ENCODE measurements around the gene RPRD1B.
"Not testable (repeated sequence)": the region's sequence is repeated elsewhere in the genome, so short reads cannot be mapped to it uniquely, and the experiment has no call there.

RPRD1B gene

GRCh38 chr20:38076548-38076947 is 43.0 kb downstream of the RPRD1B start:
- no peak for DNase-seq

GRCh38 chr20:38078084-38078483 is 44.5 kb downstream of the RPRD1B start:
- DNase-seq = no peak

- DNase-seq = no peak
These were observed 45.8 kb downstream of the RPRD1B start for GRCh38 chr20:38079353-38079752.

GRCh38 chr20:38081575-38081974 is 48.0 kb downstream of the RPRD1B start:
- no peak for DNase-seq

- no peak for DNase-seq
These were observed 49.3 kb downstream of the RPRD1B start for GRCh38 chr20:38082894-38083293.

GRCh38 chr20:38083338-38084048 is 49.9 kb downstream of the RPRD1B start:
- no peak for DNase-seq

GRCh38 chr20:38084425-38084951 is 50.9 kb downstream of the RPRD1B start:
- no peak for DNase-seq

GRCh38 chr20:38085026-38085425 is 51.5 kb downstream of the RPRD1B start:
- DNase-seq = no peak

- no peak for DNase-seq
These were observed 56.0 kb downstream of the RPRD1B start for GRCh38 chr20:38089500-38089899.

GRCh38 chr20:38090061-38090460 is 56.5 kb downstream of the RPRD1B start:
- no peak for DNase-seq

GRCh38 chr20:38091441-38092216 is 58.1 kb downstream of the RPRD1B start:
- DNase-seq = no peak

- no peak for DNase-seq
These were observed 58.8 kb downstream of the RPRD1B start for GRCh38 chr20:38092260-38092857.

GRCh38 chr20:38092915-38093314 is 59.4 kb downstream of the RPRD1B start:
- no peak for DNase-seq

GRCh38 chr20:38093641-38094077 is 60.1 kb downstream of the RPRD1B start:
- no peak for DNase-seq

GRCh38 chr20:38094373-38094891 is 60.9 kb downstream of the RPRD1B start:
- DNase-seq = no peak

GRCh38 chr20:38095017-38095686 is 61.6 kb downstream of the RPRD1B start:
- no peak for DNase-seq

- DNase-seq = no peak
These were observed 65.4 kb downstream of the RPRD1B start for GRCh38 chr20:38098952-38099351.

GRCh38 chr20:38102206-38102605 is 68.7 kb downstream of the RPRD1B start:
- not testable (repeated sequence) for DNase-seq

- no peak for DNase-seq
These were observed 70.7 kb downstream of the RPRD1B start for GRCh38 chr20:38104285-38104684.

- no peak for DNase-seq
These were observed 72.9 kb downstream of the RPRD1B start for GRCh38 chr20:38106461-38106860.

- DNase-seq = not testable (repeated sequence)
These were observed 73.8 kb downstream of the RPRD1B start for GRCh38 chr20:38107386-38107785.

- DNase-seq = not testable (repeated sequence)
These were observed 74.4 kb downstream of the RPRD1B start for GRCh38 chr20:38107916-38108315.

Measured in DMS153 (cell line).